ENCODE data around the gene PJA2.

DNA sequence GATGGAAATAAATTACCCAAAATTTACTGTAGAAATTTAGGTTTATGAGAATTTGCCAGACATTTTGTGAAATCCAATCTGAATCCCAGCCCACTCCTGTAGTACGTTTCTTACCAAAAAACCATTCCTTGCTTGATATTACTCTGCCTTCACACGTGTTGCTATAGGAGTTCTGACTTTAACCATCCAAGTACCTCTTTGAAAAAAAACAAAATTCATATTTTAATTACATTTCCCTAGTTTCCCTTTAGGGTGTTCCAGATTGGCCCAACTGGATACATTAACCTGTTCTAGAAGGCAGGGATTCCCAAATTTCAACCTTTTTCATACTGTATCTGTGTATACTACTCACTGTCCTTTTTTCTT is 1.4 kb upstream of the PJA2 start:
- TF ChIP-seq, protein P1, sequence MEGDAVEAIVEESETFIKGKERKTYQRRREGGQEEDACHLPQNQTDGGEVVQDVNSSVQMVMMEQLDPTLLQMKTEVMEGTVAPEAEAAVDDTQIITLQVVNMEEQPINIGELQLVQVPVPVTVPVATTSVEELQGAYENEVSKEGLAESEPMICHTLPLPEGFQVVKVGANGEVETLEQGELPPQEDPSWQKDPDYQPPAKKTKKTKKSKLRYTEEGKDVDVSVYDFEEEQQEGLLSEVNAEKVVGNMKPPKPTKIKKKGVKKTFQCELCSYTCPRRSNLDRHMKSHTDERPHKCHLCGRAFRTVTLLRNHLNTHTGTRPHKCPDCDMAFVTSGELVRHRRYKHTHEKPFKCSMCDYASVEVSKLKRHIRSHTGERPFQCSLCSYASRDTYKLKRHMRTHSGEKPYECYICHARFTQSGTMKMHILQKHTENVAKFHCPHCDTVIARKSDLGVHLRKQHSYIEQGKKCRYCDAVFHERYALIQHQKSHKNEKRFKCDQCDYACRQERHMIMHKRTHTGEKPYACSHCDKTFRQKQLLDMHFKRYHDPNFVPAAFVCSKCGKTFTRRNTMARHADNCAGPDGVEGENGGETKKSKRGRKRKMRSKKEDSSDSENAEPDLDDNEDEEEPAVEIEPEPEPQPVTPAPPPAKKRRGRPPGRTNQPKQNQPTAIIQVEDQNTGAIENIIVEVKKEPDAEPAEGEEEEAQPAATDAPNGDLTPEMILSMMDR (IDR thresholded peaks at IDR 0.05) = no peak
- TF ChIP-seq POLR2A (IDR thresholded peaks at IDR 0.05) = no peak
